Loucy (cell line): ENCODE measurements around the gene ASTN2.

Experiments used
- H2AFZ ChIP-seq: fragments of 200-600 bp; sonication (generic); 2 replicates; pipeline ENCODE4 v1.6.0; 2016; ENCODE audit warnings: antibody characterized with exemption, mild to moderate bottlenecking, low read length, moderate library complexity
- H3F3A ChIP-seq: fragments of 200-600 bp; 2 replicates; pipeline ENCODE4 v1.6.0; 2016; ENCODE audit warnings: antibody characterized with exemption, low read depth, mild to moderate bottlenecking
- H3K27me3 ChIP-seq: fragments of 200-600 bp; sonication (generic); 2 replicates; pipeline ENCODE4 v1.6.1; 2014; ENCODE audit warnings: low read length, mild to moderate bottlenecking; ENCODE audit not compliant: insufficient read depth, poor library complexity, severe bottlenecking
- H3K36me3 ChIP-seq: fragments of 200-600 bp; sonication (generic); 2 replicates; pipeline ENCODE4 v1.6.1; 2016; ENCODE audit warnings: low read length; ENCODE audit not compliant: insufficient read depth
- H3K4me1 ChIP-seq: fragments of 200-600 bp; sonication (generic); 2 replicates; pipeline ENCODE4 v1.5.1; 2014; ENCODE audit warnings: low read length, mild to moderate bottlenecking; ENCODE audit not compliant: insufficient read depth, poor library complexity, severe bottlenecking
- H3K4me2 ChIP-seq: fragments of 200-600 bp; sonication (generic); 2 replicates; pipeline ENCODE4 v1.6.0; 2014; ENCODE audit warnings: antibody characterized with exemption, low read length, low read depth, mild to moderate bottlenecking; ENCODE audit not compliant: poor library complexity, severe bottlenecking
- H3K4me3 ChIP-seq: fragments of 200-600 bp; sonication (generic); 2 replicates; pipeline ENCODE4 v1.5.1; 2014; ENCODE audit warnings: low read length, mild to moderate bottlenecking, mixed read lengths; ENCODE audit not compliant: poor library complexity, severe bottlenecking
- H3K79me2 ChIP-seq: fragments of 200-600 bp; sonication (generic); 2 replicates; pipeline ENCODE4 v1.6.1; 2014; ENCODE audit warnings: low read length; ENCODE audit not compliant: insufficient read depth
- H3K9ac ChIP-seq: fragments of 200-600 bp; sonication (generic); 2 replicates; pipeline ENCODE4 v1.6.0; 2014; ENCODE audit warnings: mild to moderate bottlenecking, low read depth, low read length, moderate library complexity; ENCODE audit not compliant: poor library complexity, severe bottlenecking
- H3K9me2 ChIP-seq: fragments of 200-600 bp; sonication (generic); replicated peaks from 2 replicates; pipeline ENCODE4 v1.6.1; 2016; ENCODE audit warnings: low read depth, low read length, mixed read lengths
- H3K9me3 ChIP-seq: fragments of 200-600 bp; sonication (generic); 2 replicates; pipeline ENCODE4 v1.6.1; 2014; ENCODE audit warnings: mild to moderate bottlenecking, antibody characterized with exemption, low read length, low read depth; ENCODE audit not compliant: insufficient read depth
- H4K20me1 ChIP-seq: fragments of 200-600 bp; sonication (generic); 2 replicates; pipeline ENCODE4 v1.6.0; 2014; ENCODE audit warnings: antibody characterized with exemption, low read length, mild to moderate bottlenecking; ENCODE audit not compliant: insufficient read depth, poor library complexity, severe bottlenecking
- CTCF ChIP-seq: fragments of 200-600 bp; sonication (generic); conservative IDR thresholded peaks from 2 replicates; pipeline ENCODE4 v1.5.1; 2014; ENCODE audit warnings: mild to moderate bottlenecking, antibody characterized with exemption, low read length
- EZH2phosphoT487 ChIP-seq: fragments of 200-600 bp; IDR thresholded peaks from 2 replicates; pipeline ENCODE4 v1.6.1; 2018; ENCODE audit warnings: antibody characterized with exemption, mild to moderate bottlenecking, moderate library complexity, borderline replicate concordance

The ASTN2 gene

GRCh38 chr9:117125531-117125930 is 289.3 kb downstream of the ASTN2 start:
- Histone ChIP-seq H3K9me2 (no peaks in the 10 kb centered on the region), H3K4me3 (no peak overlapping the region)

GRCh38 chr9:117123729-117124128 is 291.1 kb downstream of the ASTN2 start:
- Histone ChIP-seq H3K9me2 (no peaks in the 10 kb centered on the region), H3K4me3 (no peak overlapping the region), H3K4me2 (no peak overlapping the region), H4K20me1 (no peaks in the 10 kb centered on the region), H3K9ac (no peak overlapping the region), H3K27me3 (no peaks in the 10 kb centered on the region), H3F3A (no peaks in the 10 kb centered on the region), H3K9me3 (no peaks in the 10 kb centered on the region; the same call in 1 of the 2 replicates), H3K79me2 (no peaks in the 10 kb centered on the region), H3K4me1 (no peaks in the 10 kb centered on the region), H3K36me3 (no peaks in the 10 kb centered on the region), H2AFZ (no peak overlapping the region)
- no peak for TF ChIP-seq EZH2phosphoT487
- TF ChIP-seq CTCF, result no peak

More at GRCh38 chr9:117125531-117125930, 289.3 kb downstream of the ASTN2 start:
- no peaks in the 10 kb centered on the region for H3K36me3 ChIP-seq
- H3K79me2 ChIP-seq, result no peaks in the 10 kb centered on the region
- H3K4me2 ChIP-seq, result no peak overlapping the region
- H3K27me3 ChIP-seq, result no peaks in the 10 kb centered on the region
- no peaks in the 10 kb centered on the region for H3K4me1 ChIP-seq
- H3K9me3 ChIP-seq, result no peaks in the 10 kb centered on the region; the same call in 1 of the 2 replicates
- H3K9ac ChIP-seq, result no peak overlapping the region
- no peaks in the 10 kb centered on the region for H3F3A ChIP-seq
- no peaks in the 10 kb centered on the region for H4K20me1 ChIP-seq
- no peak overlapping the region for H2AFZ ChIP-seq
- no peak for TF ChIP-seq EZH2phosphoT487
- no peak for TF ChIP-seq CTCF

- TF ChIP-seq CTCF, result no peak
- TF ChIP-seq EZH2phosphoT487, result no peak
- Histone ChIP-seq H3K79me2 (no peaks in the 10 kb centered on the region), H4K20me1 (no peaks in the 10 kb centered on the region), H3F3A (no peaks in the 10 kb centered on the region), H2AFZ (no peak overlapping the region), H3K9me2 (no peaks in the 10 kb centered on the region), H3K4me3 (no peak overlapping the region), H3K36me3 (no peaks in the 10 kb centered on the region), H3K4me1 (no peaks in the 10 kb centered on the region), H3K9ac (no peak overlapping the region), H3K27me3 (no peaks in the 10 kb centered on the region), H3K4me2 (no peak overlapping the region), H3K9me3 (no peaks in the 10 kb centered on the region; the same call in 1 of the 2 replicates)
Observed at GRCh38 chr9:117122953-117123352, 291.9 kb downstream of the ASTN2 start.
